Breast epithelium (tissue), 4 donors: ENCODE data around the gene ADPRS. TPM values are rescaled to one million over a fixed set of nuclear protein-coding genes. Genes with fewer than 3 reads are reported as not detected.

Experiments used
- DNase-seq, 2 donors: peaks; one replicate each; pipeline ENCODE4 v3.0.0-alpha.2; 2019; ENCODE audit warnings: low spot score in 2 of 2
- H3K27ac ChIP-seq, 2 donors: fragments of 200-600 bp; sonication (generic) in 1 of 2; one replicate each; pipeline ENCODE4 v1.5.1; 2016 to 2019; ENCODE audit warnings: mild to moderate bottlenecking in 1 of 2
- H3K27me3 ChIP-seq, 2 donors: fragments of 200-600 bp; sonication (generic) in 1 of 2; one replicate each; pipeline versions ENCODE4 v1.5.1 to v1.6.0; 2017 to 2019; ENCODE audit warnings: control low read depth in 1 of 2, mild to moderate bottlenecking in 1 of 2
- H3K36me3 ChIP-seq: fragments of 200-600 bp; one replicate; pipeline ENCODE4 v1.5.1; 2019
- H3K4me1 ChIP-seq, 2 donors: fragments of 200-600 bp; sonication (generic); one replicate each; pipeline ENCODE4 v1.5.1; 2016 to 2019; ENCODE audit warnings: control low read depth in 1 of 2
- H3K4me3 ChIP-seq, 3 donors: fragments of 200-600 bp; sonication (generic); 1 replicate in 2 of 3; 2 replicates in 1 of 3; pipeline ENCODE4 v1.5.1; 2016 to 2019; ENCODE audit warnings: mild to moderate bottlenecking in 3 of 3, moderate library complexity in 2 of 3
- H3K9me3 ChIP-seq, 2 donors: fragments of 200-600 bp; sonication (generic) in 1 of 2; one replicate each; pipeline ENCODE4 v1.5.1; 2016 to 2019; ENCODE audit warnings: control low read depth in 1 of 2
- CTCF ChIP-seq, 3 donors: fragments of 450-650 bp; IDR thresholded peaks; one replicate each; pipeline ENCODE4 v1.5.1; 2016 to 2017; ENCODE audit warnings: antibody characterized with exemption in 3 of 3, mild to moderate bottlenecking in 3 of 3, moderate library complexity in 3 of 3
- POLR2A ChIP-seq: fragments of 450-650 bp; IDR thresholded peaks from one replicate; pipeline ENCODE4 v1.6.1; 2016; ENCODE audit warnings: antibody characterized with exemption, mild to moderate bottlenecking, moderate library complexity
- POLR2AphosphoS5 ChIP-seq, 3 donors: sonication (generic); formaldehyde crosslinking; IDR thresholded peaks; one replicate each; pipeline ENCODE4 v1.6.1; 2017; ENCODE audit warnings: antibody characterized with exemption in 3 of 3
- intact Hi-C: fragments of 100-400 bp; cut with DNase I; formaldehyde crosslinking; loops from one replicate; pipeline ENCODE4 v1.15.1; 2023; ENCODE audit warnings: low total_unique reads
- total RNA-seq, 3 donors: library from RNA; depleted of rRNA; stranded (reverse); fragments of >200 nt; gene quantifications; one replicate each; pipeline ENCODE4 v1.1.0, GENCODE V29; 2016

Gene ADPRS
- total RNA-seq, 3 donors from 2014 or later, result 26.2 to 48.7 (median 39.7) TPM

GRCh38 chr1:36080236-36080635 is 8.5 kb upstream of the ADPRS start:
- no peak for DNase-seq
- intact Hi-C loops, result no loop called here
- H3K36me3 ChIP-seq, result no peaks in the 10 kb centered on the region
- TF ChIP-seq CTCF (IDR thresholded peaks at IDR 0.05) (no peak), POLR2A (no peak), POLR2AphosphoS5 (IDR thresholded peaks at IDR 0.05) (no peak)
- H3K9me3 ChIP-seq, result no peaks in the 10 kb centered on the region
- peaks cover 0 to 3% of the 10 kb centered on the region in 2 donors for H3K4me1 ChIP-seq
- H3K4me3 ChIP-seq, result no peak overlapping the region
- H3K27ac ChIP-seq, result no peak overlapping the region
- H3K27me3 ChIP-seq, result no peaks in the 10 kb centered on the region

GRCh38 chr1:36080801-36081200 is 7.9 kb upstream of the ADPRS start:
- H3K36me3 ChIP-seq, result no peaks in the 10 kb centered on the region
- peaks cover 0 to 3% of the 10 kb centered on the region in 2 donors for H3K4me1 ChIP-seq
- no peaks in the 10 kb centered on the region for H3K9me3 ChIP-seq
- no peak for DNase-seq
- intact Hi-C loops, result no loop called here
- H3K27me3 ChIP-seq, result no peaks in the 10 kb centered on the region
- H3K27ac ChIP-seq, result no peak overlapping the region
- TF ChIP-seq POLR2A (no peak), POLR2AphosphoS5 (IDR thresholded peaks at IDR 0.05) (no peak), CTCF (IDR thresholded peaks at IDR 0.05) (no peak)
- H3K4me3 ChIP-seq, result no peak overlapping the region

GRCh38 chr1:36081926-36082485 is 6.7 kb upstream of the ADPRS start:
- no peak overlapping the region for H3K4me3 ChIP-seq
- no peak overlapping the region for H3K27ac ChIP-seq
- intact Hi-C loops, result no loop called here
- H3K9me3 ChIP-seq, result no peaks in the 10 kb centered on the region
- DNase-seq, result no peak
- peaks cover 0 to 3% of the 10 kb centered on the region in 2 donors for H3K4me1 ChIP-seq
- TF ChIP-seq POLR2A (no peak), POLR2AphosphoS5 (IDR thresholded peaks at IDR 0.05) (no peak), CTCF (IDR thresholded peaks at IDR 0.05) (no peak)
- no peaks in the 10 kb centered on the region for H3K27me3 ChIP-seq
- H3K36me3 ChIP-seq, result no peaks in the 10 kb centered on the region

- H3K9me3 ChIP-seq, result no peaks in the 10 kb centered on the region
- H3K27ac ChIP-seq, result no peak overlapping the region
- no peak for DNase-seq
- H3K27me3 ChIP-seq, result no peaks in the 10 kb centered on the region
- H3K36me3 ChIP-seq, result no peaks in the 10 kb centered on the region
- H3K4me3 ChIP-seq, result no peak overlapping the region
- H3K4me1 ChIP-seq, result peaks cover 0 to 3% of the 10 kb centered on the region in 2 donors
- intact Hi-C loops, result no loop called here
- no peak for TF ChIP-seq POLR2AphosphoS5 (IDR thresholded peaks at IDR 0.05)
- TF ChIP-seq CTCF (IDR thresholded peaks at IDR 0.05), result no peak
- TF ChIP-seq POLR2A, result no peak
Observed at GRCh38 chr1:36083219-36083618, 5.5 kb upstream of the ADPRS start.

- H3K27ac ChIP-seq, result peak within 1 kb of the TSS; percentile 36 to 48
- peaks cover 0 to 6% of the 10 kb centered on the region in 2 donors for H3K4me1 ChIP-seq
- no peaks in the 10 kb centered on the region for H3K9me3 ChIP-seq
- H3K4me3 ChIP-seq, result peak within 1 kb of the TSS; percentile 47 to 76 (median 66)
- intact Hi-C loops, result no loop called here
- DNase-seq, result no peak
- H3K27me3 ChIP-seq, result no peaks in the 10 kb centered on the region
- no peaks in the 10 kb centered on the region for H3K36me3 ChIP-seq
- no peak for TF ChIP-seq POLR2AphosphoS5 (IDR thresholded peaks at IDR 0.05)
- TF ChIP-seq CTCF (IDR thresholded peaks at IDR 0.05), result no peak
- no peak for TF ChIP-seq POLR2A
Observed at GRCh38 chr1:36083635-36084496, 4.8 kb upstream of the ADPRS start, which contains the start of gene TEKT2. TSS of gene TEKT2 (plus strand) at chr1:36084094. CDS start at chr1:36084922, 828 bp downstream.
